Liver (tissue), 5 donors: ENCODE data around the gene TMEM254. TPM values are rescaled to one million over a fixed set of nuclear protein-coding genes. Genes with fewer than 3 reads are reported as not detected.

Experiments
- ATF3 ChIP-seq: IDR thresholded peaks from 2 replicates; pipeline ENCODE4 v1.6.1; 2016; ENCODE audit warnings: antibody characterized with exemption
- CTCF ChIP-seq: fragments of 150-350 bp; IDR thresholded peaks from 2 replicates; pipeline ENCODE4 v1.5.1; 2017; ENCODE audit warnings: improper control_type of control experiment, low read depth, low read length; ENCODE audit not compliant: missing input control
- FOXA1 ChIP-seq: IDR thresholded peaks from 2 replicates; pipeline ENCODE4 v1.6.1; 2016; ENCODE audit warnings: antibody characterized with exemption
- JUND ChIP-seq, 2 donors: IDR thresholded peaks; 2 replicates each; pipeline ENCODE4 v1.6.1; 2016; ENCODE audit warnings: antibody characterized with exemption in 2 of 2
- RAD21 ChIP-seq, 2 donors: IDR thresholded peaks; 2 replicates each; pipeline ENCODE4 v1.6.1; 2016; ENCODE audit warnings: antibody characterized with exemption in 2 of 2, mild to moderate bottlenecking in 2 of 2
- ZBTB33 ChIP-seq: IDR thresholded peaks from 2 replicates; pipeline ENCODE4 v1.6.1; 2016; ENCODE audit warnings: antibody characterized with exemption
- polyA plus RNA-seq, 2 donors: library from polyadenylated mRNA; stranded (reverse) in 1 of 2; unstranded in 1 of 2; fragments of 200-250 nt in 1 of 2; fragments of >200 nt in 1 of 2; fragmentation: Nextera tagmentation in 1 of 2; extraction: Ambion mirVana in 1 of 2; gene quantifications; one replicate each; pipeline versions ENCODE4 v1.2.1 to v1.2.3, GENCODE V29; 2013 to 2015
- total RNA-seq, 2 donors: library from RNA; depleted of rRNA; stranded (reverse); fragments of >200 nt; gene quantifications; one replicate each; pipeline ENCODE4 v1.2.3, GENCODE V29; 2014
- donor health status: healthy.
- donor health status: healthy.
- donor health status: healthy.

Gene TMEM254
- total and polyA plus RNA-seq, 4 donors: 10.0 to 33.2 (median 20.7) TPM

- no peak for TF ChIP-seq ATF3
- TF ChIP-seq RAD21 (IDR thresholded peaks at IDR 0.05): no peak
- TF ChIP-seq JUND (IDR thresholded peaks at IDR 0.05): no peak
- no peak for TF ChIP-seq FOXA1
- no peak for TF ChIP-seq CTCF
- no peak for TF ChIP-seq ZBTB33
Observed at GRCh38 chr10:80141696-80142460, 63.4 kb downstream of the TMEM254 start (continued).

Other genes with a start within 250 kb of the TMEM254 start
- under 1 TPM in 1 of 2 donors, not detected in 1; 0.17 TPM for gene SFTPD, start 129.6 kb upstream of the TMEM254 start, total RNA-seq
- under 1 TPM; 0.47 to 0.60 TPM for gene SFTPD, start 129.6 kb upstream of the TMEM254 start, polyA plus RNA-seq
- gene PLAC9, start 54.1 kb downstream of the TMEM254 start, total RNA-seq: under 1 TPM; 0.67 to 0.79 TPM
- 1 to 10 TPM; 3.4 to 5.6 TPM for gene PLAC9, start 54.1 kb downstream of the TMEM254 start, polyA plus RNA-seq
- 10 to 100 TPM; 14.0 to 20.9 TPM for gene ANXA11, start 126.9 kb downstream of the TMEM254 start, total RNA-seq
- gene ANXA11, start 126.9 kb downstream of the TMEM254 start, polyA plus RNA-seq: 10 to 100 TPM; 28.8 to 40.4 TPM
- gene MAT1A, start 211.0 kb downstream of the TMEM254 start, total RNA-seq: 100 to 1,000 TPM; 179 to 662 TPM
- gene MAT1A, start 211.0 kb downstream of the TMEM254 start, polyA plus RNA-seq: 100 to 1,000 TPM; 327 to 759 TPM